Aorta (tissue), 5 donors: ENCODE data around the gene NTM. TPM values are rescaled to one million over a fixed set of nuclear protein-coding genes. Genes with fewer than 3 reads are reported as not detected.
A peak's percentile ranks its signal among the peaks of the same experiment; 100 is the strongest.

Source experiments
- ATAC-seq: fragments of 200-7000 bp; cut with Tn5 transposase; one replicate; pipeline ENCODE4 v1.9.1; 2022; ENCODE audit warnings: moderate library complexity; ENCODE audit not compliant: low FRiP score
- DNase-seq, 2 donors: peaks; one replicate each; pipeline ENCODE4 v3.0.0-alpha.2; 2020
- H3K27ac ChIP-seq, 2 donors: one replicate each; pipeline ENCODE4 v1.5.1; 2013; ENCODE audit warnings: low read length in 2 of 2, mild to moderate bottlenecking in 2 of 2, moderate library complexity in 2 of 2, control low read depth in 1 of 2, inconsistent platforms in 1 of 2, low read depth in 1 of 2
- H3K27me3 ChIP-seq, 2 donors: one replicate each; pipeline ENCODE4 v1.6.1; 2013; ENCODE audit warnings: control low read depth in 1 of 2, low read length in 1 of 2, mild to moderate bottlenecking in 1 of 2, moderate library complexity in 1 of 2; ENCODE audit not compliant: insufficient read depth in 2 of 2, control insufficient read depth in 1 of 2
- H3K36me3 ChIP-seq, 2 donors: one replicate each; pipeline ENCODE4 v1.6.1; 2013; ENCODE audit warnings: control low read depth in 1 of 2, low read length in 1 of 2, mild to moderate bottlenecking in 1 of 2; ENCODE audit not compliant: insufficient read depth in 2 of 2, control insufficient read depth in 1 of 2
- H3K4me1 ChIP-seq, 2 donors: one replicate each; pipeline ENCODE4 v1.6.1; 2013; ENCODE audit warnings: low read length in 2 of 2, control low read depth in 1 of 2, mild to moderate bottlenecking in 1 of 2, moderate library complexity in 1 of 2; ENCODE audit not compliant: insufficient read depth in 2 of 2, control insufficient read depth in 1 of 2
- H3K4me3 ChIP-seq, 2 donors: one replicate each; pipeline ENCODE4 v1.5.1; 2013; ENCODE audit warnings: low read length in 2 of 2, control low read depth in 1 of 2, mild to moderate bottlenecking in 1 of 2
- H3K9me3 ChIP-seq: one replicate; pipeline ENCODE4 v1.6.1; 2013; ENCODE audit warnings: mild to moderate bottlenecking, low read length; ENCODE audit not compliant: control insufficient read depth
- WGBS, 2 donors: extraction: QIAGEN DNeasy Blood & Tissue Kit; methylation state at CpG; one replicate each; pipeline ENCODE4 v1.1.7; 2013; 5-methylcytosine and 5-hydroxymethylcytosine counted together
- intact Hi-C, 2 donors: fragments of 100-400 bp; cut with DNase I; formaldehyde crosslinking; loops; one replicate each; pipeline versions ENCODE4 v1.14.2 to v1.15.0; 2022
- polyA plus RNA-seq, 2 donors: library from polyadenylated mRNA; stranded (reverse); fragments of 200-250 nt; gene quantifications; one replicate each; pipeline ENCODE4 v1.2.3, GENCODE V29; 2013
- total RNA-seq, 2 donors: library from RNA; stranded (reverse); fragmentation: NEBNext Ultra II Directional; extraction: Animal tissue kit (Norgen Biotek cat#: 25700); gene quantifications; one replicate each; pipeline ENCODE4 v1.2.1, GENCODE V29; 2021
- donor health status: healthy with polysubstance abuse.
- donor health status: Bipolar disorder and iron deficiency.
- donor health status: DM: no; HTN: no; CAD: no.
- donor health status: DM: no; HTN: no; CAD: no.
- donor health status: DM: yes; HTN: yes; CAD: no.

NTM gene
- total and polyA plus RNA-seq, 4 donors, result 0.28 to 5.3 (median 1.9) TPM; not detected in 1

DNA sequence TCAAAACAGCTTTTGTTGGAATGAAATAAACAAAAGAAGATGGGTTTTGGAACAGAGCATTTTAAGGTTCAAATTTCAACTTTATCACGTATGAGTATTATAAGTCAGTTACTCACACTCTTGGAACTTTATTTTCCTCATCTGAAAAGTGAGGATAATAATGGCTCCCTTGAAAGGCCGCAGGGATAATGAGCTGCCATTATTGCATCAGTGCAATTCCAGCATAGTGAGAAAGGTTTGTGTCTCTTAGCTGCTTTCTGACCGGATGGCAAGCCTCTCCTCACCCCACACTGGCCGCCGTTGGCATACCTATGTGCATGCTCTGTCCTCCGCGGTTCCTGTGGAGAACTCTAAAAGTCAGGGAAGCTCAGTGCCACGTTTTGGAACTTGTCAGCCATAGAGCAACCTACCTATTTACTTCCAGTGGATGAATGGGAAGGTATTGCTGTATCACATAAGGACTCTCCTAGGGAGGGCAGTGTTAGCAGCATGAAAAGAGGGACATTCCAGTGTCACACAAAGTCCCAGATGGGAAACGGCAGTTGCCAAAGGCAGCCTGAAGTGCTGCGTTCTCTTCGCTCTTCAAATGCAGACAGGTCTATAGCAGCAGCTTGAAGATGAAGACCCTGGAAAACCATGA lies 368.9 kb downstream of the NTM start:
- DNase-seq (no peak), ATAC-seq (no peak)
- H3K36me3 ChIP-seq, result no peaks in the 10 kb centered on the region
- H3K27ac ChIP-seq, result no peak overlapping the region
- intact Hi-C loops, result no loop called here
- no peaks in the 10 kb centered on the region for H3K27me3 ChIP-seq
- no peaks in the 10 kb centered on the region for H3K4me1 ChIP-seq
- no peaks in the 10 kb centered on the region for H3K9me3 ChIP-seq
- no peak overlapping the region for H3K4me3 ChIP-seq
- 65 to 67% methylated on average over 11 of the region's 11 CpGs for WGBS, 2 donors

DNA sequence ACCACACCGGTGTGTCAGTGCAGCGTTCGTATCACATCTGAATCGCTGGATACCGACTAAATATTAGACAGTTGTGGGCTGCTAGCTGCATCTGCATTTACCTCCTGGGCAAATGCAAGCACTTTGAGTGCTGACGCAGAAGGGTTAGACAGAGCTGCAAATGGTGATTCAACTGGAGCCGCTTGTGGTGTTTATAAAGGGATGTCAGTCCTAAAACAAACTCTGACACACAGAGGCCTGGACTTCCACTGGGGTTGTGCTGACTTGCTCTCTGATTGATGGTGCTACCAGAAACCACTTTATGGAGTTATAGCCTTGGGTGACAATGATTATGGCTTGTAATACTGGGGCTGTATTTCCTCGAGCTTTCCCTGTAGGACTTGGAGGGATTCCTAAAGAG lies 374.4 kb downstream of the NTM start:
- intact Hi-C loops, result no loop called here
- Histone ChIP-seq H3K9me3 (no peaks in the 10 kb centered on the region), H3K4me1 (peaks cover 0 to 4% of the 10 kb centered on the region in 2 donors), H3K27ac (no peak overlapping the region), H3K4me3 (no peak overlapping the region), H3K36me3 (no peaks in the 10 kb centered on the region), H3K27me3 (no peaks in the 10 kb centered on the region)
- DNase-seq (no peak), ATAC-seq (no peak)
- WGBS, 2 donors, result 53 to 56% methylated on average over 8 of the region's 8 CpGs

DNA sequence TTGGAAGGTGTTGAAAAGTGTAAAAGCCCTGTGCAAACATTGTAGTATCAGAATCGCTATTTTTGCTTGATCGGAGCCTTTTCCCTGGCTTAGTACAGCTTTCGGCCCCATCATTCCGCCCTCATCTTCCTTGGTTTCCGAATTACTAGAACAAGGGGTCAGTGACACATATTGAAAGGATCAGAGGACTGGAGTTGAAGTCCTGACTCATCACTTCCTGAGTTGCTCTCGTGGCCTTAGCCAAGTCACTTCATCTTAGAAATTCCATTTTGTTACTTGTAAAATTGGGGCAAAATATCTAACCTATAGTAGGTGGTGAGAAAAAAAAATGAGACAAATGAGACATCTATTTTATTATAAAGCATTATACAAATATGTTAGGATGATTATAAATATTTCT lies 375.0 kb downstream of the NTM start:
- no peaks in the 10 kb centered on the region for H3K36me3 ChIP-seq
- H3K9me3 ChIP-seq, result no peaks in the 10 kb centered on the region
- intact Hi-C loops, result no loop called here
- no peak for DNase-seq
- H3K4me3 ChIP-seq, result no peak overlapping the region
- peaks cover 0 to 4% of the 10 kb centered on the region in 2 donors for H3K4me1 ChIP-seq
- 52 to 62% methylated on average over 6 of the region's 6 CpGs for whole genome bisulfite sequencing, 2 donors
- H3K27ac ChIP-seq, result no peak overlapping the region
- H3K27me3 ChIP-seq, result no peaks in the 10 kb centered on the region
- no peak for ATAC-seq

DNA sequence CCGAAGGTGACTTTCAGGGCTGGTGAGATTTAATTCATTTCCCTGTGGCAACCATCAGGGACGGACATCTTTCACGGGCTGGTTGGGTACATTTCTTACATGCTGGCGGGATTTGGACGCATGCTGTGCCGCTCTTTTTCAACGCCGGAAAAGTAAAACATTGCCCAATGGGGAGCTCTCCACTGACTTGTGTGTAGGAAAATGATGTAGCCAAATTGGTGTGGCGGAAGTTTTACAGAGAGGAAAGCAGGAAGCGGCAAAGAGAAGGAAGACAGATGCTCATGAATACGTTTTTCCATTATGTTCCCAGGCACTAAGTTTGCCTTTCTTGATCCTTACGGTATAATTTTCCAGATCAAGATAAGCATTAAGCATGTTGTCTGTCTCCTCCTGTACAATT lies 375.8 kb downstream of the NTM start:
- WGBS, 2 donors, result 67 to 73% methylated on average over 12 of the region's 12 CpGs
- DNase-seq, result no peak
- Histone ChIP-seq H3K4me3 (no peak overlapping the region), H3K9me3 (no peaks in the 10 kb centered on the region), H3K27ac (no peak overlapping the region), H3K4me1 (peaks cover 0 to 4% of the 10 kb centered on the region in 2 donors), H3K36me3 (no peaks in the 10 kb centered on the region), H3K27me3 (no peaks in the 10 kb centered on the region)
- intact Hi-C loops, result no loop called here
- no peak for ATAC-seq

GRCh38 chr11:131748151-131749050 lies 378.0 kb downstream of the NTM start:
- WGBS, 2 donors, result 17 to 20% methylated on average over 15 of the region's 15 CpGs
- Histone ChIP-seq H3K4me3 (no peak overlapping the region), H3K27ac (no peak overlapping the region), H3K27me3 (no peaks in the 10 kb centered on the region), H3K4me1 (peaks cover 0 to 4% of the 10 kb centered on the region in 2 donors), H3K36me3 (no peaks in the 10 kb centered on the region), H3K9me3 (no peaks in the 10 kb centered on the region)
- DNase-seq, result peak; percentile 64 to 79
- intact Hi-C loops, result no loop called here
- ATAC-seq, result peak; percentile 79

GRCh38 chr11:131749101-131749500 lies 378.7 kb downstream of the NTM start:
- Histone ChIP-seq H3K4me3 (no peak overlapping the region), H3K27me3 (no peaks in the 10 kb centered on the region), H3K36me3 (no peaks in the 10 kb centered on the region), H3K4me1 (peaks cover 0 to 4% of the 10 kb centered on the region in 2 donors), H3K27ac (no peak overlapping the region), H3K9me3 (no peaks in the 10 kb centered on the region)
- 11 to 17% methylated on average over 2 of the region's 2 CpGs for WGBS, 2 donors
- intact Hi-C loops, result no loop called here
- no peak for ATAC-seq
- DNase-seq, result no peak

DNA sequence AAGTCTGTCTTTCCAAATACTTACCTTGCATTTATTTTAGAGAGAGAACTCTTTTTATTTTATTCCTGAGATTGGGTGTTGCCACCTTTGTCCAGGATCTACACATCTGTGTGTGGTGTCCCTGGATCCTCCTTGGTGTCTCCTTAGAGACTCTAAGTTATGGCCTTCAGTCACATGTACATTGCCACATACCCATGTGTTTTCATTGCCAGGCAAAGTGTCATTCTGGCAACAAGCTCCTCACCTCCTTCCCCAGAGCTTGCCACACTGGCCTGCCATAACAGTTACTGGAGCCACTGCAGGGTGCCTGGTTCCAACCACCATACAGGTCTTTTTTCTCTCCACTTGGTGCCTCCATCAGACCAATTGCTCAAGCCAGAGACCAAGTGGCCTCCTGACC lies 379.7 kb downstream of the NTM start:
- no peaks in the 10 kb centered on the region for H3K27me3 ChIP-seq
- H3K27ac ChIP-seq, result no peak overlapping the region
- H3K36me3 ChIP-seq, result no peaks in the 10 kb centered on the region
- no peak overlapping the region for H3K4me3 ChIP-seq
- intact Hi-C loops, result no loop called here
- peaks cover 0 to 4% of the 10 kb centered on the region in 2 donors for H3K4me1 ChIP-seq
- ATAC-seq (no peak), DNase-seq (no peak)
- H3K9me3 ChIP-seq, result no peaks in the 10 kb centered on the region

GRCh38 chr11:131750692-131751091 lies 380.3 kb downstream of the NTM start:
- Histone ChIP-seq H3K4me1 (peaks cover 0 to 4% of the 10 kb centered on the region in 2 donors), H3K9me3 (no peaks in the 10 kb centered on the region), H3K4me3 (no peak overlapping the region), H3K27ac (no peak overlapping the region), H3K36me3 (no peaks in the 10 kb centered on the region), H3K27me3 (no peaks in the 10 kb centered on the region)
- intact Hi-C loops, result no loop called here
- ATAC-seq, result no peak
- no peak for DNase-seq
- WGBS, 2 donors, result 90 to 92% methylated on average over 5 of the region's 5 CpGs

DNA sequence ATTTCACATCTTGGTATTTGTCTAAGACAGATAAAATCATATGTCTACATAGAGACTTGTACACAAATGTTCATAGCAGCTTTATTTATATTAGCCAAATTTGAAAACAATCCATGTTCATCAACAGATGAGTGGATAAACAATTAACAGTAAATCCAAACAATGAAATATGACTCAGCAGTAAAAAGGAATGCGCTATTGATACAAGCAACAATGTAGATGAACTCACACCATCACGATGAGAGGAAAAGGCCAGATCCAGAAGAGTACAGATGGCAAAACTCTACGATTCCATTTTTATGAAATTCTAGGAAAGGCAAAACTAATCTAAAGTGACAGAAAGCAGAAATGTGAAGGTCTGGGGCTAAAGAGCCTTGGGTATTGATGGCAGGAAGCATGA lies 384.3 kb downstream of the NTM start:
- Histone ChIP-seq H3K27ac (no peak overlapping the region), H3K9me3 (no peaks in the 10 kb centered on the region), H3K27me3 (no peaks in the 10 kb centered on the region), H3K4me3 (no peak overlapping the region), H3K4me1 (no peaks in the 10 kb centered on the region), H3K36me3 (no peaks in the 10 kb centered on the region)
- ATAC-seq, result no peak
- DNase-seq, result no peak
- intact Hi-C loops, result no loop called here
- 71 to 81% methylated on average over 3 of the region's 3 CpGs for WGBS, 2 donors
